Measurements from ENCODE around the gene CCDC28B.
A peak's percentile ranks its signal among the peaks of the same experiment; 100 is the strongest.
"Not testable (repeated sequence)": the region's sequence is repeated elsewhere in the genome, so short reads cannot be mapped to it uniquely, and the experiment has no call there.

The CCDC28B gene

DNA sequence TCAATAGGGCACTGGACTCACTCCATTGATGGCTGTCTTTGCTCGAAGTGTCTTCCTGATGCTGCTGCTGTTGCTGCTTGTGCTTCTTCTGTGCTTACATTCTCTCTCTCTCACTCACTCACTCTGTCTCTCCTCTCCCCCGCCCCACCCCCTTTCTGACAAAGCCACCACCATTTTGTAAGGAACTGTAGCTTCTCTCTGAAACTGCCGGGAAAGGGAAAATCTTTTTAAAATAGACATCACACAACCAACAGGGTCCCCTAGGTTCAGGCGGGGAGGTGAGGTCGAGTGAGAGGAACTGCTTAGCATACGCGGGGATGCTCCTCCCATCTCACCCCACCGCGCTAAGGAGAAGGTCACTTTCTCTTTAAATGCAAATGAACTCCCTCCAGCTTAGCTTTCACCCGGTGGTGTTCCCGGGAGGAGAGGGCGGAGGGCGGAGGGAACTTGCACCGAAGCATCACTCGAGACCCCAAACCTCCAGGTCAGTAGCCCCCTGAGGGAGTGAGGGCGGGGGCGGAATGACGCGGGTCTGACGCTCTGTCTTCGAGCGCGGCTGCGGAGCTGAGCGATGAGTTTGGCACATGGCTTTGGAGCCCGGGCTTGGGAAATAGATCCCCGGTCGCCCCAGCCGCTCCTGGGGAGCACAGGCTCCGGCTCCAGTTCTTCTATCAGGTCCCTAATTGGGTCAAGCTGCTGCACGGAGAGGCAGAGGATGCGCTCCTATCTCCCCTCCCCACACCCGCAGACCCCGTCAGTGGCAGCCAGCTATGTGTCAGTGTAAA is at the start of gene CCDC28B:
CCDC28B (plus strand) TSS at position 370 of the 785 bp plus-strand sequence. CDS start 1,341 bp downstream, outside the sequence.
- no peak for DNase-seq (ENCODE audit: low read depth)

DNA sequence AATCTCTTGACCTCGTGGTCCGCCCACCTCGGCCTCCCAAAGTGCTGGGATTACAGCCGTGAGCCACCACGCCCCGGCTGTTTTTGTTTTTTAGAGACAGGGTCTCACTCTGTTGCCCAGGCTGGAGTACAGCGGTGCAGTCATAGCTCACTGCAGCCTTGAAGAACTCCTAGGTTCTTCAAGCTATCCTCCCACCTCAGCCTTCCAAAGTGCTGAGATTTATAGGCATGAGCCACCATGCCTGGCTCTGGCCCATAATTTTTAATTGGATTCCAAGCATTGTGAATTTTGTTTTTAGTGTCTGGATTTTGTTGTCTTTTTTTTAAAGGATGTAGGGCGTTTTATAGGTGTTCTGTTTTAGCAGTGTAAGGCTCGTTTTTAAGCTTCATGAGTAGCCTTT is 49.5 kb upstream of the CCDC28B start:
- no peak for DNase-seq (ENCODE audit: low read depth)

DNA sequence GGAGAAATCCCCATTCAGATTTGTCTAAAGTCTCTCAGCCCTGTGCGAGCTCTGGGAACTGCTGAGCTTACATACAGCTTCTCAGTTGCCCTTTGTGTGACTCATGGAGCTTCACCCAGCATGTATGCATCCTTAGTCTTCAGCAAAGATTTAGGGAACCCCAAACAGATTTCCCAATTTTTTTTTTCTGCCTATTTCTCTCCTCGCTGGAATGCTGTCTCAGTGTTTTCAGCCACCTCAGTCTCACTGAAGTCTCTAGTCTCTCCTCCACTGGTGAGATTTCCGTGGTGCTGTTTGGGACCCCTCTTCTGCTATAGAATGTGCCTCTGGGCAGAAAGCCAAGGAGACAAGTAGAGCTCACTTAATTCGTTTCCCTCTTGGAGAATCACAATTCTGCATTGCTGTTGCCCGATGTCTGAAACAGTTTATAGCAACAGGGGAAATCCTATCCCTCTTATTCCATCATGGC is 49.0 kb upstream of the CCDC28B start:
- DNase-seq (ENCODE audit: low read depth): peak; percentile 29

DNA sequence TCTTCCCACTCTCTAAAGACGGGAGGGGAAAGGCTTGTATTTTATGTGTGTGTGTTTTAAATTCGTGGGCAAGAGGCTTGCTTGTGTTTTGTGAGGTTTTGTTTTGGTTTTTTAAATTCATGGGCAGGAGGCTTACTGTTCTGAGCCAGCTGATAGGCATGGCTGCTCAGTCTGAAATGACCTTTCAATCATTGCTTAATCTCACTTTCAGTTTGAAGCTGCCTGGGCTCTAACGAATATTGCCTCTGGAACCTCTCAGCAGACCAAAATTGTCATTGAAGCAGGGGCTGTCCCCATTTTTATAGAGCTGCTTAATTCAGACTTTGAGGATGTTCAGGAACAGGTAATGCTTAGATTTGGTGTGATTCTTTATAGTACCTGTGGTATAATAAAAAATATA is 41.2 kb upstream of the CCDC28B start:
- DNase-seq (ENCODE audit: low read depth): no peak

DNA sequence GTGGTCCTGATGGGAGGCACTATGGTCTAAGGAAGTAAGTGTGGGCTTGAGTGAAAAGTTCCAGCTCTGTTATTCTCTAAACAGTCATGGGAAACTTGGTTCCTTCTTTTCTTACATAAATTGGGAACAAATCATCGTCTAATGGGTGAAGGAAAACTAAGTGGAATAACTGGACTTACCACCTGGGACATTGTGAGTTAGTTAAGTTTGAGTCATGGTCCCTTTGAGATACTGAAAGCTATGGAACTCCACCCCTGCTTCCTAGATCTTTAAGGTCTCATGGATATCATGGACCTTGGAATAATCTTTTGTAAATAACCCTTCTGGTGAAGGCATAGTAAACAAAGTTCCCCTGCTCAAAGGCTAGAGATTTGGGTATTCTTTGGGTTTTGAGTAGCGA is 37.0 kb upstream of the CCDC28B start:
- DNase-seq (ENCODE audit: low read depth): no peak

DNA sequence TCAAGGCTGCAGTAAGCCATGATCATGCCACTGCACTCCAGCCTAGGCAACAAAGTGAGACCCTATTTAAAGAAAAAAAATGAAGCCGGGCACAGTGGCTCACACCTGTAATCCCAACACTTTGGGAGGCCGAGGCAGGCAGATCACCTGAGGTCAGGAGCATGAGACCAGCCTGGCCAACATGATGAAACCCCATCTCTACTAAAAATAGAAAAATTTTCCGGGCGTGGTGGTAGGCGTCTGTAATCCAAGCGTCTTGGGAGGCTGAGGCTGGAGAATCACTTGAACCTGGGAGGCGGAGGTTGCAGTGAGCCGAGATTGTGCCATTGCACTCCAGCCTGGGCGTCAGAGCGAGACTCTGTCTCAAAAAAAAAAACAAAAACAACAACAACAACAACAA is 34.8 kb upstream of the CCDC28B start:
- DNase-seq (ENCODE audit: low read depth): not testable (repeated sequence)

DNA sequence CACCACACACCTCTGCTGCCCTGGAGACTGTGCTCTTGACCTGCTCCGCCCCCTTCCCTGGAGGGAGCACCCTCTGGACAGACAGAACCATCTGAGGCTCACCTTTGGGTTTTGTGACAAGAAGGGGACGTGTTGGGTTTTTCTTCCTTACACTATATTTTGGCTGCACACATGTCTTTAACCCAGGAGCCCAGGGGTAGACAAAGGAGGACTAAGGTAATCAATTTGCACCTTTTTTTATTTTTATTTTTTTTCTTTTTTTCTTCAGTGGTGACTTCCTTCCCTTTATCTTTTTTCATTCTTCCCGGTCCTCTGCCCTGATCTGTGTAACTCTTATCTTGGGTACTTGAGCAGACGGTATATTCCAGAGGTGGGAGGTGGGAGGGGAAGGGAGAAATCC is 29.4 kb upstream of the CCDC28B start:
- DNase-seq (ENCODE audit: low read depth): no peak

DNA sequence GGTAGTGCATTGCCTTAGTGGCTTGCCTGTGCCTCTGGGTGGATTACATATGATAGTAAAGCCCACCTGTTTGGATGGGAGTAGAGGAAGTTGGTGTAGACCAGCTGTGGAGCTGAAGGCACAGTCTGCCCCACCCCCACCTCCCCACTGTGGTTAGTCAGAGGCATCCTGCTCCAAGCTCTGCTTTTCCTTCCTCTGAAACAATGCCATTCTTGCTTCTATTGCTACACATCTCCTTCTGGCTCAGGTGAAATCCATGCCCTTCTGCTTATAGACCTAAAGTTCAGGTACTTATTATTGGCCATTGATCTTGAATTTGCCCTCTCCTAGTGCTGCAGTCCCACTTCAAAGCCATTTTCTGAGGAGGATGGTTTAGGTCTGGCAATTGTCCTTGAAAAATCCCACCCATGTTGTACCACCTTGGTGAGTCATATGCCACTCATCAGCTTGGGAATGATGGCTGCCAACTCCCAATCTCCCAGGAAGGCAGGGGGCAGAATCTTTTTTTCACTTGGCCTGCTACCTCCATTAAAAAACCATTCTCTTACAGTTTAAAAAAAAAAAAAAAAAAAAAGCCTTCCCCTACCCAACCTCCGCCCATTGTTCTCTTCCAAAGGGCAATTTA is 27.7 kb upstream of the CCDC28B start:
- DNase-seq (ENCODE audit: low read depth): no peak

DNA sequence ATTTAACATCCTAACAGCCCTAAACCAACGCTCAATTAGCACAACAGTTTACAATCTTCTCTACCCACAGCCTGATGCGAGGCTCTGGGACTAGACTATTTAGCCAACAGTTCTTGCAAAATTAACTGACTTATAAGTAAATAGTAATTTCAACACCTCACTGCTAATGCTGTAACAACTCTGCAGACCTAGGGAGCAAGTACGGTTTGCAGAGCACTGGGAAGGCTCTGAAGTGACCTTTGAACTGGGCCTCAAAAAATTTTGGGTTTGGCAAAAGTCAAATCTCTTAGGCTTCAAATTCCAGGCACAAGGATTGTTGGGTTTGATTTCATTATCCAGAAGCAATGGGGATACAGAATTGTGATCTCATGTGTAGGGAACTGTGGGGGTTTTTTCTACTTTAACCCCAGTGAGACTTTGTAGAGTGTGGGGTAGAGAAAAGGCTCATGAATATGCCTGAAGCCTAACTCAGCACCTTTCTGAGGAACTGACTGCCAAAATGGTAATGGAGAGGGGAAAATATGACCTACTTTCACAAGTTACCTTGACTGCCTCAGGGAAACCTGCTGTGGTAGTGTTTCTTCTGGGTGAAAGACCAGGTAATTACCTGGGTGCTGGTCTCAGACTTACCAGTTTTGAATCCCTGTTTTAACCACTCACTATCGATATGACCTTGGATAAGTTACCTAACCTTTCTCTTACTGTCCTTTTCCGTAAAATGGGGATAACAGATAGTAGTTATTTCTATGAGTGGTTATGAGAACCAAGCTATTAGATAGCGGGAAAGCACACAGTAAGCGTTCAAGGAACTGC is 21.8 kb upstream of the CCDC28B start:
- DNase-seq (ENCODE audit: low read depth): no peak

DNA sequence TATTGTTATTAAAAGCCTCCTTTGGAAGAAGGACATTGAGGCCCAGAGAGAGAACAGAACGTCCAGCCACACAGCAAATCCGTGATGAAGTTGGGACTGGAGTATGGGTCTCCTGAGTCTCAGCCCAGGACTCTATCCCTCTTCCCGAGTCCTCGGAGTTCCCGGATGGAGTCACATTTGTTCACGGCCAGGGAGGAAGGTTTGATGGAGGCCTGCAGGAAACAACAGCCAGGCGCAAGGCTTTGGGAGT is 21.3 kb upstream of the CCDC28B start:
- DNase-seq (ENCODE audit: low read depth): no peak

DNA sequence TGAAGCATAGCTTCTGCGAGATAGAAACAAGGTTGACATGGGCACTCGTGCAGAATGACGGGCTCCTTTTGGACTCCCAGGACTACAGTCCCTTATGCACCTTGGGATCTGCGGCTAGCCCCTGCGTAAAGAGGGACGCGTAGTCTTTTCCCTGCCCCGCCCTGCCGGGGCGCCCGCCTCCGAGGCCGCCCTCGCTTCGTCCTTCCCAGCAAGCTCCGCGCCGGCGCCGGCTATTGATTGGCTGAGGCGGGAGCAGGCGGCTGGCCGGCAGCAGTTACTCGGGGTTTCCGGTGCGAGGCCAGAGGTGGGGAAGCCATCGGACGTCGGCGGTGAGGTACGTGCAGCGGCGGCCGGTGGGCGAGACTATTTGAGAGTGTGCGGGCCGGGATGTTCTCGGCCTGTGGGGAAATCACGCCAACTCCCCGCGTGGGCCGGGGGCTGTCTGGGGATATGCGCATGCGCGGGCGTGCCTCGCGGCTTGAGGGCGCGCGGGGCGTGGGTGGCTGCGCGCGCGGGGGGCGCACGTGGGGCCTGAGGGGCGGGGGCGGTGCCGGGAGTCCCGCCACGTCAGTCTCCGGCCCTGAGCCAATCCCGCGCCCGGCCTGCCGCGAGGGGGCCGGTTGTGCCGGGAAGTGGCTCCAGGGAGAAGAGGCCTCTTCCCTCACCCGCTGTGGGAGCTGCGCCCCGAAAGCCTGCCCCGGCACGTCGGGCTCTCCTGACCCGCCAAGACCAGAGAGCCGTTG is 20.8 kb upstream of the CCDC28B start, which contains the start of gene TXLNA:
TXLNA (plus strand) TSS at position 233 of the 743 bp plus-strand sequence. CDS start 671 bp downstream, outside the sequence.
- peak; percentile 60 for DNase-seq (ENCODE audit: low read depth)

DNA sequence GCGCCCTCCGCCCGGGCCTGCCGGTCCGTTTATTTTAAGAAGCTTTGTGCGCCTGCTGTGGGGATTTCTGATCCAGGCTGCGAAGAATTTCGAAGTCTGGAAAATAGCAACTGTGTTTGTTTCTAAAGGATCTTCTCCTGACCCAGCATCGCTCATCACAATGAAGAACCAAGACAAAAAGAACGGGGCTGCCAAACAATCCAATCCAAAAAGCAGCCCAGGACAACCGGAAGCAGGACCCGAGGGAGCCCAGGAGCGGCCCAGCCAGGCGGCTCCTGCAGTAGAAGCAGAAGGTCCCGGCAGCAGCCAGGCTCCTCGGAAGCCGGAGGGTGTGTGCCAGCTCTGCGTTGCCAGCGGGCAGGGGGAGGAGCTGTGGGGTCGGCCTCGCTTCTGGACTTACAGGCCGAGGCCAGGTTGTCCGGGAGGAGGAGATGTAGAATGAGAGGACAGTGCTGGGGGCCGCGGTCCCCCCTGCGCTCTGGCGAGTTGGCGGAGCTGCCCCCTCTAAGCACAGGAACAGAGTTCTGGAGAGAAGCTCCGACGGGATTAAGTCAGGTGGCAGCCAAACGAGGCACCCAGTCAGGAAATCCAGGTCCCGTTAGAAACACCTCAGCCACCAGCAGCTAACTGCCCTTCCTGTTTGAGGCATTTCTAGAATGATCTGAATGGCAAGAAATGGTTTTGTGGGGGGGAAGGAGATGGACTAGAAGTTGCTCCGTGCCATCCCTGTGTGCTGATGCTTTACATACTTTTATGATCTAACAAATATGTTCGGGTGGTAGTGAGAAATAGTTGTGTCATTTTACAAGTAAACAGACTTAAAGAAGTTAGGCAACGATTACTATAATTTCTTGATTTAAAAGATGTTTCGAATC is 20.0 kb upstream of the CCDC28B start:
- DNase-seq (ENCODE audit: low read depth): no peak

DNA sequence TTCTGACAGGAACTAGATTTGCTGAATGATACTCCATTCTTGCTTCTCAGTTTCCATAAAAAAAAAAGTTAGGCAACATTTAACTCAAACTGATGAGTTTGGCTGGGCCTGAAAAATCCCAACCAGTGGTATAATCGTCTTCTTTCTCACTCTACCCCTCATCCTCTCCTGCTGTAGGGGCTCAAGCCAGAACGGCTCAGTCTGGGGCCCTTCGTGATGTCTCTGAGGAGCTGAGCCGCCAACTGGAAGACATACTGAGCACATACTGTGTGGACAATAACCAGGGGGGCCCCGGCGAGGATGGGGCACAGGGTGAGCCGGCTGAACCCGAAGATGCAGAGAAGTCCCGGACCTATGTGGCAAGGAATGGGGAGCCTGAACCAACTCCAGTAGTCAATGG is 19.3 kb upstream of the CCDC28B start:
- DNase-seq (ENCODE audit: low read depth): no peak

DNA sequence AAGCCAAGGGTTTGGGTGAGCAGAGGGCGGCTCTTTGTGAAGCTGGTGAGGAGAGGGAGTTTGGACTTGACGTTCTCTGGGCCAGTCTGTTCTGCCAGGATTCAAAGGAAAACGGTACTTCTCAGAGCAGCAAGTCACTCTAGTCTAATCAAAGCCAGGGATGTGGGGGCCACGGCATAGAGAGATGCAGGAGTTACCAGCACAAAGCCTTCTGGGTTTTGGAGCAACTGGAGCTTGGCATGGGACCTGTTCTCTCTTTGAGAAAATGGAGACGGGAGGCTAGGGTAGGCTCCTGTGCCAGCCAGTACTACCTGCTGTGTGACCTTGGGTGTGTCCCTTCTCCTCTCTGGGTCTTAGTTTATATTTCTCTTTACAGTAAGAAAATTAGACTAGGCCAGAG is 18.8 kb upstream of the CCDC28B start:
- no peak for DNase-seq (ENCODE audit: low read depth)

DNA sequence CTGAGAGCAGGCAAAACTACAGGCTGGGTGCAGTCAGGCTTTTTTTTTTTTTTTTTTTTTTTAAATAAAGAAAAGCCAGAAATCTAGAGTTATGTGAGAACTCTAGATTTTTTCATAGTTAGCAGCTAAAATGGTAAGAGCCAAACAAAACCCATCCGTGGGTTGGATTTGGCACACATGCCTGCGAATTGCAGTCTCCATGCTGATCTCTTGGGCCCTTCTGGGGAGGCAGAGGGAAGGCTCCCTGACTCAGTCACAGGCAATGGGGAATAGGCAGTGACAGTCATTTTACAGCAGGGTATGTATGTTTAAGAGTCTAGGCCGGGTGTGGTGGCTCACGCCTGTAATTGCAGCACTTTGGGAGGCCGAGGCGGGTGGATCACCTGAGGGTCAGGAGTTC is 18.3 kb upstream of the CCDC28B start:
- DNase-seq (ENCODE audit: low read depth): no peak

DNA sequence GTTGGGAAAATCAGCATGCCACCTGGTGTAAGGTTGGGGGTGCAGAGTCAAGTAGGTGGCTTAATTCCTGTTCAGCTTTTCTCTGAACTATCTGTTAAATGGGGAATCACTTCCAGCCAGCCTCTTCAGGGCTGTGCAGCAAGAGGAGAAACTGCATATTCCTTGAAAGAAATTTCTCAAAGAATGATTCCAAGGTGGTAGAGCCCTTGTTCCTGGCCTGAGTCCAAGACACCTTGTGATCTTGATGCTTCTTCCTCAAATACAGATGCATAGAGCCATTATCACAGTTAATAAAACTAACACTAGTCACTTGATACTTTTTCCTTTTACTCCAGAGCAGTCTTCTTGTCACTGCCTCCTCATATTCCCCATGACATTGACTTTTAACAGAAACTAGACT is 15.7 kb upstream of the CCDC28B start:
- DNase-seq (ENCODE audit: low read depth): no peak

DNA sequence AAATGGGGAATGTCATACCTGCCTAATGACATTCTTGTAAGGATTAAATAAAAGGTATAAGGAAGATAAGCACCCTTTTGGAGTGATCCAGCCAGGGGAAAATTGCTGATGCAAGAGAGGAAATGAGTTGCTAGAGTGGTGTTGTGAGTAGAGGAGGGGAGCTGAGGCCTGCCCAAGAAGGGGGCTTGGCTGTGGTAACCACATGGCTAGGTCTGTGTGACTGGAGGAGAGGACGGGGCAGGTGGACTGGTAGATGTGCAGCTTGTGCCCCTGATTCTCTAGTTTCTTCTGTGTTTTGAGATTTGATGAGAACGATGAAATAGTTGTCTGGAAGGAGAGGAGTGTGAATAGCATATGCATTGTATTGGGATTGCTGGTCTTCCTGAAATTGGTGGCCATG is 14.3 kb upstream of the CCDC28B start:
- DNase-seq (ENCODE audit: low read depth): no peak

DNA sequence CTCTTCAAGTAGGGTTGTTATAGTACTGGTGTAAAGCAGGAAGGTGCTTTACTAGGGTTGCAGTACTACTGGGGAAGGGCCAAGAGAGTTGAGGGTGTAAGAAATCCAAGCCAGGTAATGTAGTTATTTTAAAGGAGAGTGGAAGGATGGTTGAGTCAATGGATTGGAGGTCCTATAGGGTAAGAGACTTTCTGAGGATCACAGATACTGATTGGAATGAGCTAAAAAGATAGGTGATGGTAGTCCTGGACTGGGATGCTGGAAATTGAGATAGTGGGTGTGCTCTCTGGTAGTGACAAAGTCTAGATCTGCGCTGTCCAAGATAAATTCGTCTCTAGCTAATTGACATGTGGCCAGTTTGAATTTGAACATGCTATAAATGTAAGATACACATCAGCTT is 13.9 kb upstream of the CCDC28B start:
- no peak for DNase-seq (ENCODE audit: low read depth)

DNA sequence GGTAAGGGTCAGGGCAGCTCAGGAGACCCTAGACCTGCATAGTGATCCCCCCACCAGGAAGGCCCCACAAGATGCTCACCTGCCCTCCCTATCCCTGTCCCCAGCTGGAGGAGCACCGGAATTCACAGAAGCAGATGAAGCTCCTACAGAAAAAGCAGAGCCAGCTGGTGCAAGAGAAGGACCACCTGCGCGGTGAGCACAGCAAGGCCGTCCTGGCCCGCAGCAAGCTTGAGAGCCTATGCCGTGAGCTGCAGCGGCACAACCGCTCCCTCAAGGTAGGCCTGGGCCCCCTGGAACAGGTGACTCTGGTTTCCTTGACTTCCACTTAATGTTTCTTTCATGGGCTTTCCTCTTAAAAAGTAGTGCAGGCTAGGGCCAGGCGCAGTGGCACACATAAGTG is 12.5 kb upstream of the CCDC28B start:
- no peak for DNase-seq (ENCODE audit: low read depth)

DNA sequence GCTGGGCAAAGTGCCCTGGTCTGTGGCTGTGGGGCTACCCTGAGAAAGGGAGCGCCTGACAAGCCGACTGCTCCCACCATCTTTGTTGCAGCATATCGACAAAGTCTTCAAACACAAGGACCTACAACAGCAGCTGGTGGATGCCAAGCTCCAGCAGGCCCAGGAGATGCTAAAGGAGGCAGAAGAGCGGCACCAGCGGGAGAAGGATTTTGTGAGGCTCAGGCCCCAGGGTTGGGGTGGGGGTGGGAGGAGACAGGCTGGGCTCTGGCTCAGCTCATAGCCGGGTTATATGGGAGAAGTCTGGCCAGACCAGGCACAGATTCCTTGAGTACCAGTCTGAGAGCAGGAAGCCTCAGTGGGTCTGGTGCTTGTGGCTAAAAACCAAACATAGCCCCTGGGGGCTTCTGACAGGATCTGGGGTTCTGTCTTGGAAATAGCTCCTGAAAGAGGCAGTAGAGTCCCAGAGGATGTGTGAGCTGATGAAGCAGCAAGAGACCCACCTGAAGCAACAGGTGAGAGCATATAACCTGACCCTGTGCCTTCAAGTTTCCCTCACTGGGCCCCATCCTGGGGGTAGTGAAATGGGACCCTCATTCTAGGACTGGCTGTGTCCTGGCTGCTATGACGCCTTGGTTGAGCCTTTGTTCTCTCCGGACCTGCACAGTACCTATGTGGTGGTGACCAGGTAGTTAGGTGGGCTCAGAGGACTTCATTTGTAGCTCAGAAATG is 8.0 kb upstream of the CCDC28B start:
- no peak for DNase-seq (ENCODE audit: low read depth)

DNA sequence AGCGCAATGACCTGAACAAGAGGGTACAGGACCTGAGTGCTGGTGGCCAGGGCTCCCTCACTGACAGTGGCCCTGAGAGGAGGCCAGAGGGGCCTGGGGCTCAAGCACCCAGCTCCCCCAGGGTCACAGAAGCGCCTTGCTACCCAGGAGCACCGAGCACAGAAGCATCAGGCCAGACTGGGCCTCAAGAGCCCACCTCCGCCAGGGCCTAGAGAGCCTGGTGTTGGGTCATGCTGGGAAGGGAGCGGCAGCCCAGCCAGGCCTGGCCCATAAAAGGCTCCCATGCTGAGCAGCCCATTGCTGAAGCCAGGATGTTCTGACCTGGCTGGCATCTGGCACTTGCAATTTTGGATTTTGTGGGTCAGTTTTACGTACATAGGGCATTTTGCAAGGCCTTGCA is 5.4 kb upstream of the CCDC28B start:
- no peak for DNase-seq (ENCODE audit: low read depth)

All from GM04503 (cell line).